ENCODE data around the gene FMC1.
"Not testable (repeated sequence)": the region's sequence is repeated elsewhere in the genome, so short reads cannot be mapped to it uniquely, and the experiment has no call there.

FMC1 gene

GRCh38 chr7:139321071-139321745, 19.9 kb upstream of the FMC1 start:
- no peaks in the 10 kb centered on the region for H3K36me3 ChIP-seq (ENCODE audit: insufficient read depth, low read length)
- no peaks in the 10 kb centered on the region for H3K9me2 ChIP-seq (replicated peaks; ENCODE audit: low read depth, low read length)
- H3K4me3 ChIP-seq (ENCODE audit: low read length, poor library complexity, severe bottlenecking): no peak overlapping the region
- H3K27me3 ChIP-seq (ENCODE audit: insufficient read depth, low read length, poor library complexity, severe bottlenecking): no peaks in the 10 kb centered on the region
- H3F3A ChIP-seq (ENCODE audit: low read depth): no peaks in the 10 kb centered on the region
- H3K4me2 ChIP-seq (ENCODE audit: low read depth, low read length, poor library complexity, severe bottlenecking): no peak overlapping the region
- no peaks in the 10 kb centered on the region for H3K4me1 ChIP-seq (ENCODE audit: insufficient read depth, low read length, poor library complexity, severe bottlenecking)
- no peaks in the 10 kb centered on the region for H3K9me3 ChIP-seq (ENCODE audit: insufficient read depth, low read depth, low read length)
- H3K9ac ChIP-seq (ENCODE audit: low read depth, low read length, poor library complexity, severe bottlenecking): no peak overlapping the region
- H3K79me2 ChIP-seq (ENCODE audit: insufficient read depth, low read length): no peaks in the 10 kb centered on the region
- no peak overlapping the region for H2AFZ ChIP-seq (ENCODE audit: low read length)
- peak; percentile 56 for TF ChIP-seq CTCF (conservative IDR thresholded peaks at IDR 0.05; ENCODE audit: low read length)
- TF ChIP-seq EZH2phosphoT487 (IDR thresholded peaks at IDR 0.05; ENCODE audit: borderline replicate concordance): no peak
- H4K20me1 ChIP-seq (ENCODE audit: insufficient read depth, low read length, poor library complexity, severe bottlenecking): no peaks in the 10 kb centered on the region

GRCh38 chr7:139324709-139325108, 16.4 kb upstream of the FMC1 start:
- not testable (repeated sequence) for H3K36me3 ChIP-seq (ENCODE audit: insufficient read depth, low read length); H3K4me1 ChIP-seq (ENCODE audit: insufficient read depth, low read length, poor library complexity, severe bottlenecking); H4K20me1 ChIP-seq (ENCODE audit: insufficient read depth, low read length, poor library complexity, severe bottlenecking); H3K9ac ChIP-seq (ENCODE audit: low read depth, low read length, poor library complexity, severe bottlenecking); H3K79me2 ChIP-seq (ENCODE audit: insufficient read depth, low read length); H3K9me2 ChIP-seq (replicated peaks; ENCODE audit: low read depth, low read length); H3K9me3 ChIP-seq (ENCODE audit: insufficient read depth, low read depth, low read length); H2AFZ ChIP-seq (ENCODE audit: low read length); H3F3A ChIP-seq (ENCODE audit: low read depth); H3K4me2 ChIP-seq (ENCODE audit: low read depth, low read length, poor library complexity, severe bottlenecking); H3K27me3 ChIP-seq (ENCODE audit: insufficient read depth, low read length, poor library complexity, severe bottlenecking); H3K4me3 ChIP-seq (ENCODE audit: low read length, poor library complexity, severe bottlenecking)

- H4K20me1 ChIP-seq (ENCODE audit: insufficient read depth, low read length, poor library complexity, severe bottlenecking): no peaks in the 10 kb centered on the region
- H3K4me3 ChIP-seq (ENCODE audit: low read length, poor library complexity, severe bottlenecking): no peak overlapping the region
- no peak overlapping the region for H3K4me2 ChIP-seq (ENCODE audit: low read depth, low read length, poor library complexity, severe bottlenecking)
- H3K9me2 ChIP-seq (replicated peaks; ENCODE audit: low read depth, low read length): no peaks in the 10 kb centered on the region
- peaks cover 14% of the 10 kb centered on the region for H3K4me1 ChIP-seq (ENCODE audit: insufficient read depth, low read length, poor library complexity, severe bottlenecking)
- no peaks in the 10 kb centered on the region for H3K36me3 ChIP-seq (ENCODE audit: insufficient read depth, low read length)
- H3K79me2 ChIP-seq (ENCODE audit: insufficient read depth, low read length): no peaks in the 10 kb centered on the region
- no peak overlapping the region for H3K9ac ChIP-seq (ENCODE audit: low read depth, low read length, poor library complexity, severe bottlenecking)
- TF ChIP-seq EZH2phosphoT487 (IDR thresholded peaks at IDR 0.05; ENCODE audit: borderline replicate concordance) (no peak), CTCF (conservative IDR thresholded peaks at IDR 0.05; ENCODE audit: low read length) (no peak)
- H2AFZ ChIP-seq (ENCODE audit: low read length): no peak overlapping the region
- no peaks in the 10 kb centered on the region for H3K9me3 ChIP-seq (ENCODE audit: insufficient read depth, low read depth, low read length)
- H3K27me3 ChIP-seq (ENCODE audit: insufficient read depth, low read length, poor library complexity, severe bottlenecking): no peaks in the 10 kb centered on the region
- no peaks in the 10 kb centered on the region for H3F3A ChIP-seq (ENCODE audit: low read depth)
These were observed 12.8 kb upstream of the FMC1 start for GRCh38 chr7:139328375-139328774.

GRCh38 chr7:139329119-139329518, 12.0 kb upstream of the FMC1 start:
- Histone ChIP-seq H3K79me2 (ENCODE audit: insufficient read depth, low read length) (no peaks in the 10 kb centered on the region), H3K4me2 (ENCODE audit: low read depth, low read length, poor library complexity, severe bottlenecking) (no peak overlapping the region), H2AFZ (ENCODE audit: low read length) (no peak overlapping the region), H3K9ac (ENCODE audit: low read depth, low read length, poor library complexity, severe bottlenecking) (no peak overlapping the region), H3K4me1 (ENCODE audit: insufficient read depth, low read length, poor library complexity, severe bottlenecking) (peaks cover 14% of the 10 kb centered on the region), H3K36me3 (ENCODE audit: insufficient read depth, low read length) (no peaks in the 10 kb centered on the region), H3K9me2 (replicated peaks; ENCODE audit: low read depth, low read length) (no peaks in the 10 kb centered on the region), H3F3A (ENCODE audit: low read depth) (no peaks in the 10 kb centered on the region), H3K9me3 (ENCODE audit: insufficient read depth, low read depth, low read length) (no peaks in the 10 kb centered on the region), H3K27me3 (ENCODE audit: insufficient read depth, low read length, poor library complexity, severe bottlenecking) (no peaks in the 10 kb centered on the region), H3K4me3 (ENCODE audit: low read length, poor library complexity, severe bottlenecking) (no peak overlapping the region), H4K20me1 (ENCODE audit: insufficient read depth, low read length, poor library complexity, severe bottlenecking) (no peaks in the 10 kb centered on the region)
- TF ChIP-seq EZH2phosphoT487 (IDR thresholded peaks at IDR 0.05; ENCODE audit: borderline replicate concordance): no peak
- no peak for TF ChIP-seq CTCF (conservative IDR thresholded peaks at IDR 0.05; ENCODE audit: low read length)
